ENCODE results near the gene ZNF576.
"Not testable (repeated sequence)": the region's sequence is repeated elsewhere in the genome, so short reads cannot be mapped to it uniquely, and the experiment has no call there.

ZNF576 gene

DNA sequence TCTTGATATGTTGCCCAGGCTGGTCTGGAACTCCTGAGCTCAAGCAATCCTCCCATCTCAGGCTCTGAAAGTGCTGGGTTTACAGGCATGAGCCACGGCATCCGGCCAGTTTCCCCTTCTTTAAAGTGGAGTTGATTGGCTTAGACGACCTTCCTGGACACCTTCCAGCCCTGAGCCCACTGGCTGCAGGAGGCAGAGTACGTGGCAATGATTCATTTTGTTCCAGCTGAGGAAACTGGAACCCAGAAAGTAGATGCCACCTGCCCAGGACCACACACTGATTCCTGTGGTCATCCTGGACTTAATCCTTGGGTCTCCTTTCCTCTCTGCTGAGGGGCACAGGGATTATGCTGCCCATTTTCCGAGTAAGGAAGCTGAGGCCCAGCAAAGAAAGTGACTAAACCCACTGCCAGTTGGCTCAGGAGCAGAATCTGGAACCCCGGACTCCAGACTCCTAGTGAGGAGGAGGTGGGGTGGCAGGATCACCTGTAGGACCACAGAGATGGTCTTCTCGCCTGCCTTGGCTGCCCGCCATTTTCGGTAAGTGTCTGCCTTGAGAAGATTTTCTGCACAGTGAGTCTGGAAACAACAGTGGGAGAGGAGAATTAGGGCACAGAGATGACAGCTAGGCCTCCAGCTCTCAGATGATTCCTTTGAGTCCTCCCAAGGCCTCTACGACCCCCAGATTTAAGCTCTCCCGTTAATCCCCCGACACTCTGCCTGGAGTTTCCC is 21.8 kb upstream of the ZNF576 start:
- DNase-seq (ENCODE audit: extremely low read depth in 1 of 2, low read depth in 1 of 2), result no peak

DNA sequence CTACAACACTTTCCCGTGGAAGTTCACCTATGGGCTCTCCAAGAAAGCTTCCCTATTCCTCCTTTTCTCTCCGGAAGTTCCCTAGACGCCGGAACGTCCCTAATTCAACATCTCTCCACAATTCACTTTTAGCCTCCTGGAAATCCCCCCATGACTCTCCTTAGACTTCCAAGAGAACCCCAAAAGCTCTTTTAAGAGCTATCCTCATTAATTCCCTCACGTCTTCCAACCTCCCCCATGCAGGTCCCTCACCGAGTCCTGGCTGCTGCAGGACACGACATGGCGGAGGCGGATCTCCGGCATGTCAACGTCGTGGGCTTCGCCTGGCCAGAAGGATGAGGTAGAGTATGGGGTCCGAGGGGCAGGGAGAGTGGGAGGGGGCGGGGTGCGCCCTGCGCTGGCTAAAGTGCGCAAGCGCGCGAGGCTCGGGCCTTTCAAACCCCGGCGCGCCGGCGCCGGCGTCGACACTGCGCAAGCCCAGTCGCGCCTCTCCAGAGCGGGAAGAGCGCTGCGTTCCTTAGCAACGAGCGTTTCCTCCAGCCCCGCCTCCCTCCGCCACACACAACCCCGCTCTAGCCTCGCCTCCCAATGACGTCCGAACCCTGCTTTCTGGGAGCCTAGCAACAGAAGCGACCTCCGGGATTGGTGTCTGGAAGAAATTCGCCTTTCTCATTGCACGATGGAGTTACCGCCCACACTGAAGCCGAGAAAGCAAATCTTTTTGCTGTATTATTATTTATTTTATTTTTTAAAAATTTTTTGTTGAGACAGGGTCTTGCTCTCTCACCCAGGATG is 21.0 kb upstream of the ZNF576 start, which contains the start of the genes PINLYP and XRCC1:
Gene PINLYP (plus strand): TSS at position 646 of the 795 bp plus-strand sequence. CDS start 1,391 bp downstream, outside the sequence.
Gene XRCC1 (minus strand): TSS at position 372 of the 795 bp plus-strand sequence. CDS start 69 bp downstream, at position 303.
- DNase-seq (ENCODE audit: extremely low read depth in 1 of 2, low read depth in 1 of 2), result peak; percentile 89 to 96

DNA sequence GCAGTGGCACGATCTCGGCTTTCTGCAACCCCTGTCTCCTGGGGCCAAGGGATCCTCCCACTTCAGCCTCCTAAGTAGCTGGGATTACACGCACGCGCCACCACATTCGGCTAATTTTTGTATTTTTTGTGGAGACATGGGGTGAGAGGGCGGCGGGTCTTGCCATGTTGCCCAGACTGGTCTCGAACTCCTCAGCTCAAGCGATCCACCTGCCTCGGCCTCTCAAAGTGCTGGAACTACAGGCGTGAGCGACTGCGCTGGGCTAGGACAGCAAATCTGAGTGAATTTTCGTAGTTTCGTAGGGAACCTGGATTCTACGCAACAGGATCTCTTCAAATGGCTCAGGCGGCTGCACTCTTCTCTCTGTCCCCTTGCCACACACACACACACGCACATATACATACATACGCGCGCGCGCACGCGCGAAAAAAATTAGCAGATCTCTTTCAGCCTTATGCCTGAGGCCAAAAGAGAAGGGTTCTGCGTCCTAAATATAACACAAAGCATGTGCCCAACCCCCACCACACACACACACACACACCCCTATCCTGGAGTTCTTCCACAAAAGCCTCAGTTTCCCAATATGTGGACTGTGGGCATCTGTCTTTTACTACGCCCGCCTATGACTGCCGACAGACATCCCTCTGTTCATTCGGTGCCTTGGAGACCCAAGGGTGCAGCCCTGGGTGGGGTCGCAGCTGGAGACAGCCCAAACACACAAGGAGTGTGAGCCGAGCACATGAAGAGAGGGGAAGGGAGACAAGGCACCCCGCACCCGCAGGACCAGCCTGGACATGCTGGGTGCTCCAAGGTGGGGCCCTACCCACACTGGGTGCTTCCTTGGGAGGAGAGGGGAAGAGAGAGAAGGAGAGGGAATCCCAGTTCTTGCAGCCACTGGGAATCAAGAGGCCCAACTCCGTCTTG is 20.2 kb upstream of the ZNF576 start:
- DNase-seq (ENCODE audit: extremely low read depth in 1 of 2, low read depth in 1 of 2), result no peak

DNA sequence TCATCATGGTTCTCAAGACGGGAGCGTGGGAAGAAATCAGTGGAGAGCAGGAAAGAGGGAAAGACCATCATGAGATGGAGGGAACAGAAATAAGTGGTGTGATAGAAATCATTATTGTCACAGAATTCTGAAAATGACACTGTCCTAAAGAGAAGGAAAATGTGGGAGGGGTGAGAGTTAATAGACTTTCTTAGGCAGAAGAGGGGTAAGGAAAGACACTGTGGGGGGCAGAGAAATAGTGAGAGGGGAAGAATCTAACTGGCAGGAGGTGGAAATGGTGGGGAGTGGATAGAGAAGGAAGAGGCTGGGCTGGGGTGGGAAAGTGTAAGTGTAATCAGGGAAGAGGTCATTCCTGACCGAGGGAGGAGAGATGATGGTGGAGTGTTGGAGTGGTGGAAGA is 17.6 kb upstream of the ZNF576 start:
- DNase-seq (ENCODE audit: extremely low read depth in 1 of 2, low read depth in 1 of 2), result no peak

DNA sequence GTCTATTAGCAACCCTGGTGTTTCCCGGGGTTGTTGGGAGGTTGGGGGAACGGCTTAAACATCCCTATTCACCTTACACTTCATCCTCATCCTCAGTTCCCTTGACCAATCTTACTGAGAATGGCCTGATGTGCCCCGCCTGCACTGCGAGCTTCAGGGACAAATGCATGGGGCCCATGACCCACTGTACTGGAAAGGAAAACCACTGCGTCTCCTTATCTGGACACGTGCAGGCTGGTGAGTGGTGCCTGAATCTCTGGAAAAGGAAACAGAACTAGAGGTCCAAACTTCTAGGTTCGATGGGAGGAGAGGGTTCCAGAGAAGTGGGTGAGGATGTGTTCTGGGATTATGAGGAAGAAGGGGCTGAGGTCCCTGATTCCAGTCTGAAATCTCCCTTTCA is 14.9 kb upstream of the ZNF576 start:
- DNase-seq (ENCODE audit: extremely low read depth in 1 of 2, low read depth in 1 of 2), result no peak

DNA sequence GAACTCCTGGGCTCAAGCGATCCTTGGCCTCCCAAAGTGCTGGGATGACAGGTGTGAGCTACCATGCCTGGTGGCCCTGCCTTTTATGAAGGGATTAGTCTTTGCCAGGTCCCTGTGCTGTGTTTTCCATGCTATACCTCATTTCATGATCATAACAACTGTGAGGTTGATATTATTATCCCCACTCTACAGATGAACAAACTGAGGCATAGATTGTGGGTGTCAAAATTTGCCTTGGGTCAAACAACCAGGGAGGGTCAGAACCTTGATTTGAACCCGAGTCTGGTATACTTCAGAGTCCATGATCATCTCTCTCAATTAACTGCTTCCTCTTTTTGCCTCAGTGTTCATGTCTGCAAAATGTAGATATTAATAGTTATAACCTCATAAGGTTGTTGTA is 13.9 kb upstream of the ZNF576 start:
- DNase-seq (ENCODE audit: extremely low read depth in 1 of 2, low read depth in 1 of 2), result no peak

DNA sequence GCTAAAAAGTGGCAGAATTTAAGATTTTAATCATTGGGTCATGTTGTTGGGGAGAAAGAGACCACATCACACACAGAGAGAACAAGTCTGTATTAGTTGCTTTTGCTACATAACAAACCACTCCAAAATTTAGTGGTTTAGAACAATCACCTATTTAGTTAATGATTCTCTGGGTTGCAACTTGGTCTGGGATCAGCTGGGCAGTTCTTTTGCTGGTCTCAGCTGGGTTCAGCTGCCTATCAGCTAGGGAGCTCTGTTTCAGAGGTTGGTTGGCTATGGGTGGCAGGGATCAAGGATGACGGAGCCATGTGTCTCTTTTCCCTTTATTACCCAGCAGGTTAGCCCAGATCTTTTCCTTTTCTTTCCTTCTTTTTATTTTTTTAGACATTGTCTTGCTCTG is 11.9 kb upstream of the ZNF576 start:
- no peak for DNase-seq (ENCODE audit: extremely low read depth in 1 of 2, low read depth in 1 of 2)

DNA sequence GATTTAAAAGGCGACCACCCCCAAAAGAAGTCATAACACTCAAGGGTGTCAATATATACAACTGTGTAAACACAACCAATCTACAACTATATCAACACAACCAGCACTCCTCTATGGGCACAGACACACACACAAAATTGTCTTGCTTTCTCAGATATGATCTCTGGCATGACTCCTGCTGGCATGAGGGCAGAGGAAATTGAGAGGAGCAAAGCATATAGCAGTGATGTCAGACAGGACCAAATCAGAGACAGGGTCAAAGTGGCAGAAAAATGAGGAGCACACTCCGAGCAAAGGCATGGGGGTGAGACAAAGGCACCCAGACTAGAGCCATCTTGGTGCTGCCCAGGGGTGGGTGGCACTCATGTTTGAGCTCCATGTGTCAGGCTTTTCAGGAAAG is 10.0 kb upstream of the ZNF576 start:
- no peak for DNase-seq (ENCODE audit: extremely low read depth in 1 of 2, low read depth in 1 of 2)

DNA sequence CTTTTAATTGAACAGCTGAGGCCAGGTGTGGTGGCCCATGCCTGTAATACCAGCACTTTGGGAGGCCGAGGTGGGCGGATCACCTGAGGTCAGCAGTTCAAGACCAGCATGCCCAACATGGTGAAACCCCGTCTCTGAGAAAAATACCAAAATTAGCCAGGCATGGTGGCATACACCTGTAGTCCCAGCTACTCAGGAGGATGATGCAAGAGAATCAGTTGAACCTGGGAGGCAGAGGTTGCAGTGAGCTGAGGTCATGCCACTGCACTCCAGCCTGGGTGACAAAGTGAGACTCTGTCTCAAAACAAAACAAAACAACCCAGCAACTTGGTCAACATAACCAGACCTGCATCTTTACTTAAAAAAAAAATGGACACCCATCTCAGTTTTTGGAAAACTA is 9.4 kb upstream of the ZNF576 start:
- DNase-seq (ENCODE audit: extremely low read depth in 1 of 2, low read depth in 1 of 2), result not testable (repeated sequence)

DNA sequence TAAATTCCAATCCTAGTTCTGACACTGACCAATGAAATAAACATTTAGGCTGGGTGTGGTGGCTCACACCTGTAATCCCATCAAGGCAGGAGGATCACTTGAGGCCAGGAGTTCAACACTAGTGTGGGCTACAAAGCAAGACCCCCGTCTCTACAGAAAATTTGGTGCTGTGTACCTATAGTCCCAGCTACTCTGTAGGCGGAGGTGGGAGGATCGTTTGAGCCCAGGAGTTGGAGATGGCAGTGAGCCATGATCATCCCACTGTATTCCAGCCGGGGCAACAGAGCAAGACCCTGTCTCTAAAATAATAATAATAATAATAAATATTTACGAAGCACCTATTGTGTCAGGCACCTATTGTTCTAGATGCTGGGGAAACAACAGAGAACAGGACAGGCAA is 7.1 kb upstream of the ZNF576 start:
- DNase-seq (ENCODE audit: extremely low read depth in 1 of 2, low read depth in 1 of 2), result no peak

DNA sequence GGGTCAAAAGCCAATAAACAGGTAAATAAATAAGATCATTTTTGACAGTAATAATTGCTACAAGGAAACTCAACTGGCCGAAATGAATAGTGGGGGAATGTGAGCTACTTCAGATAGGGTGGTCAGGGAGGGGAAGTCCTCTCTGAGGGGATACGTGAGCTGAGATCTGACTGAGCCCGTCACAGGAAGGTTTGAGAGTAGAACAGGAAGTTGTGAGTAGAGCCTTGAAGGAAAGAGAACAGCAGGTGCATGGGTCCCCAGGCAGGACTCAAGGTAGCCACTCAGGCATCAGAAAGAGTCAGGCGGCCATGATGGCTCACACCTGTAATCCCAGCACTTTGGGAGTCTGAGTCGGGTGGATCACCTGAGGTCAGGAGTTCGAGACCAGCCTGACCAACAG is 6.7 kb upstream of the ZNF576 start:
- no peak for DNase-seq (ENCODE audit: extremely low read depth in 1 of 2, low read depth in 1 of 2)

DNA sequence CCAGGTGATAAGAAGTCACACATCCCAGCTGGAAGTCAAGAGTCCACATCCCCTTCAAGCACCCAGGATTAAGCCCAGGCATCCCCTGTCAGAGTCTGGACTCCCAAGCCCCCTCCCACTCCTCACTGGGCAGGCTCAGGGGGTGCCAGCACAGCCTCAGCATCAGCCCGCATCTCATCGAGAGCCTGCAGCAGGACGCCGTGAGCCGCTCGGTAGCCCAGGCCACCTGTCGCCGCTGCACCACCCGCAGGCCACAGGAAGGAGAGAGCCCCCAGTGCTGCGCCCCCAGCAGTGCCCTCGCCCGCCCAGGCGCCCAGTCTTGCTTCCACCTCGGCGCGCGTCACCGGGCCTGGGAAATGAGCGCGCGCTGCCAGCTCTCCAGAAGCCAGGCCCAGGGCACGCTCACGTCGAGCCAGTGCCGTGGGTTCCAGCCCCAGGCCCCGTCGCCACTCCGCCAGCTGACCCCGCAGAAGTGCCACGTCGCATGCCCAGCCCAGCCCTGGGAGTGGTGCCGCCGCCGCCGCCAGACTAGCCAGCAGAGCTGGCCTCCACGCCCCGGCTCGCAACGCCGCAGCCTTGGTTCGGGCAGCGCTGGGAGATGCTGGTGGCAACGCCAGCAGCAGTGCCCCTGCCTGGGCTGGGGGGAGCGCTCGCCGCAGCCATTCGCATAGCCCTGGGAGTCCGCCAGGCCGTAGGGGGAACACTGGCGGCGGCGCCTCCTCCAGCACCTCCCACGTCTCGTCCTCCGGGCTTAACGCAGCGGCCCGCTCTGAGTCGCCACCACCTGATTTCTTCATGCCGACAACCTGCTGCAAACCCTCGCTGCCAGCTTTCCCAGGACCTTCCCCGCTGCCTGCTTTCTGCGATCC is 4.3 kb upstream of the ZNF576 start:
- DNase-seq (ENCODE audit: extremely low read depth in 1 of 2, low read depth in 1 of 2), result no peak

DNA sequence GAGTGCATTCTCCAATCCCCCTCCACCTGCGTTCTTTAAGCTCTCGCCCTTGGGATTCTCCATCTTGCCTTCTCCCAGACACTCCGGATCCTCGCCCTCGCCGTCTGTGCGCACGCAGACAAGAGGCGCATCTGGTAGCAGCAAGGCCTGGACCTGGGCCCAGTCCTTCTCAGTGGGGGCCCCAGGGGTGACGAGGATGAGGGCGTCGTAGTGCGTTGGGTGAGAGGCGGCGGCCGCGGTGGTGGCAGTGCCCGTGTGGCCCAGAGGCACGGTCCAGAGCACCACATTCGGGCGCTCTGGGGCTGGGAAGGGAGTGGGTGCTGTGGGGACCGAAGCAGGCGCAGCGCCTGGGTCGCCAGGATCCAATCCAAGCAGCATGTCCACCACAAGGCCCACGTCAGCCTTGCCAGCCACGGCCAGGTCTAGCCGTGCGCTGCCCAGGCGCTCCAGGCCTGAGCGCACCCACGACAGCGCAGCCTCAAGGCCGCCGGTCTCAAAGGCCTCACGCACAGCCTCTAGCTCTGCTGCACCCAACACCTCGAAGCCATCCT is 3.5 kb upstream of the ZNF576 start:
- DNase-seq (ENCODE audit: extremely low read depth in 1 of 2, low read depth in 1 of 2), result no peak

DNA sequence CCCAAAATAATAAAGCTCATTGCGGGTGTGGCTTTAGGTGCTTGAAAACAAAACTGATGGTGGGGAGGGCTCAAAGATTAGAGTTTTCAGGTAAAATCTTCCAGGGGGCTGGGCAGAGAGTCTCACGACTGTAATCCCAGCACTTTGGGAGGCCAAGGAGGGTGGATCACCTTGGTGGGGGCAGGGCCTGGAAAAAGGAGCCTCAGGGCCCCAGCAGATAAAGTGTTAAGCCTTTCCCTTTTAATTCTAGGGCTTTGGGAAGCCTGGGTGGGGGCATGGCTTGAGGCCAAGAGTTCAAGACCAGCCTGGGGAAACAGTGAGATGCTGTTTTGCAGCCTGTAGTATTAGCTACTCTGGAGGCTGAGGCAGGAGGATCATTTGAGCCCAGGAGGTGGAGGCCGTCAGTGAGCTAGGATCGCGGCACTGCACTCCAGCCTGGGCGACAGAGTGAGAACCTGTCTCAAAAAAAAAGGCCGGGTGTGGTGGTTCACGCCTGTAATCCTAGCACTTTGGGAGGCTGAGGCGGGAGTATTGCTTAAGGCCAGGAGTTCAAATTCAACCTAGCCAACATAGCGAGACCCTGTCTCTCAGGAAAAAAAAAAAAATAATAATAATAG is 2.2 kb upstream of the ZNF576 start:
- DNase-seq (ENCODE audit: extremely low read depth in 1 of 2, low read depth in 1 of 2), result no peak

DNA sequence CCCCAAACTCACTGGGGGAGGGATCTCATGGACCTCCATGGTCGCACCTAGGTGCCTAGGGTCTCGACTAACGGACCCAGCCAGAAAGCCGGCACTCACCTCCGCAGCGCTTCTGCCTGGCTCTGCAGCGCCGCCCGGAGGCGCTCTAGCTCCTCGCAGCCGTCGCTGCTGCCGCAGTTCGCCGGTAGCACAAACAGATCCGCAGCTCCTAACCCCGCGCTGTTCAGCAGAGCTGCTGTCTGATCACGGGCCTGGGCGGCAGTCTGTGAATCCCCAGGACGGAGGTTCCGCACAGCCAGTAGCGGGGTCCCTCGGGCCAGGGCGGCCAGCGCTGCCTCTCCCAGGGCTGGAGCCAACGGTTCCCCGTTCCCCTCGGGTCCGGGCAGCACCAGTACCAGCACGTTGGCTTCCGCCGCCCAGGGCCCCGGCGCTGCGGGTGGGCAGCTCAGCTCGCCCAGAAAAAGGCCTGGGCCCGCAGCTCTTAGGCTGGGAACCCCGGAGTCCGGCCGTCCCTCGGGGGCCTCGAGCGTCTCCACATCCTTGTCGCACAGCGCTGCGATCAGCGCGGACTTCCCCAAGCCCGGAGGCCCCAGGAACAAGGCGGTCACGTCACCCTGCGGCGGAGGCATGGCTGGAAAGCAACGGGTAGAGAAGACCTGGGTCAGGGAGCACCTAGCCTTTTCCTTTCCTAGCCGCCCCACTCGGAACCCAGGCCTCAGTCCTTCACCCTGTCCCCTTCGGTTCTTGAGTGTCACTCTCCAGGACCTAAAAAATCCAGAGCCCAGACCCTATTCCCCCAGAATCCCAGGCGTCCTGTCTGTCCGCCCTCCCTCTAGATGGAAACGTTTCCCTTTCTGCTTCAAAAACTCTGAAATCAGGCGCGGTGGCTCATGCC is 1.4 kb upstream of the ZNF576 start:
- peak; percentile 54 to 55 for DNase-seq (ENCODE audit: extremely low read depth in 1 of 2, low read depth in 1 of 2)

DNA sequence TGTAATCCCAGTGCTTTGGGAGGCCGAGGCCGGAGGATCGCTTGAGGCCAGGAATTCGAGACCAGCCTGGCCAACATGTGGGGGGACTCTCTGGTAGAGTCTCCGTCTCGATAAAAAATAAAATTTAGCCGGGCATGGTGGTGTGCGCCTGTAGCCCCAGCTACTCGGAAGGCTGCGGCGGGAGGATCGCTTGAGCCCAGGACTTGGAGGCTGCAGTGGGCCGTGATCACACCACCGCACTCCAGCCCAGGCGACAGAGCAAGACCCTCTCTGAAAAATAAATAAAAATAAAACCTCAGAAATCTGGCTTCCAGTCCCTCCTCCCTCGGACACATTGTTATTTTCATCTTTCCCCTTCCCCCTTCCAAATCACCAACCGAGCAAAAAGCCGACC is 793 bp upstream of the ZNF576 start:
- no peak for DNase-seq (ENCODE audit: extremely low read depth in 1 of 2, low read depth in 1 of 2)

DNA sequence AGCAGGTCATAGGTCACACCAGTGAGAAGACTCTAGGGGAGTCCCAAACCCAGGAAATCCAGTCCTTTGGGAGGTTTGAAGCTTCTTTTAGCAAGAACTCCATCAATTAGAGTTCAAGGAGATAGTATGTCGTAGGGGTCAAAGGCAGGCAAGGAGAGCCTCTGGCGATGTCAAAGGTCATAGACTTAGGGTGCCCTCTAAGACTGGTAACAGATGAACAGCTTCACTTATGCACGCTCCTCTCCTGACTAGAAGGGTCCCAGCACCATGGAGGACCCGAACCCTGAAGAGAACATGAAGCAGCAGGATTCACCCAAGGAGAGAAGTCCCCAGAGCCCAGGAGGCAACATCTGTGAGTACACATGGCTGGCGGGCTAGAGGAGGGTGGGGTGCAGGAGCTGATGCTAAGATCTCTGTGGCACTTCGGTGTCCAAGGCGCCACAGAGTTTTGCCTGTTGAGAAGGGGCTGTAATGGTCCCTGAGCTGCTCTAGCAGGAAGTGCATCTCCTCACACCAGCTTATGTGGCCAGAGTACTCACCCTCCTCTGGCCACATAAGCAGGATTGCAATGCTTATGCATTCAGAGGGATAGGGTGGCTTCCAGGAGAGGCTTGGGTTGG is 557 bp downstream of the ZNF576 start:
- DNase-seq (ENCODE audit: extremely low read depth in 1 of 2, low read depth in 1 of 2), result no peak

DNA sequence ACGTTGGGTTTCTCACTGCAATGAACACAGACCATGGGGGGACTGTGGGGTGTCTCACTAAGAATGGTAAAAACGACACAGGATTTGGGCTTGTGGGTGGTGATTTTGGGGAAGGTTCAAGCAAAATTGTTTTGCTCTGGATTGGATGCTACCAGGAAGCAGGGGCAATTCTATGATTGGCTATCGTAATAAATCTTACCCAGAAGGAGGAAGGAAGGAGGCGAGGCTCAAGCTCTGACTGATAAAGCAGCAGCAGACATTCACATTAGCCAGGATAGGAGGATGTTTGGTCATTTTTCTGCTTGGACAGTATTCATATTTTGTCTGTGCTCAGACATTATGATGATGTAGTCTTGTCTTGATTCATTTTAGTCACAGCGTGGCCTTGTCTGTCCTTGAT is 1.5 kb downstream of the ZNF576 start:
- DNase-seq (ENCODE audit: extremely low read depth in 1 of 2, low read depth in 1 of 2), result no peak
